GM10248 (cell line): ENCODE measurements around the gene ADCY6.

Experiments used
- CTCF ChIA-PET: fragments of 300-600 bp; sonication (Branson Sonifier 250); formaldehyde crosslinking; extraction: SDS; loops from one replicate; lab custom pipeline; 2021; ENCODE audit warnings: antibody characterized with exemption; lab: Yijun Ruan, JAX
- POLR2A ChIA-PET: fragments of 350-650 bp; sonication (Branson Sonifier 250); formaldehyde crosslinking; extraction: SDS; loops from one replicate; lab custom pipeline; 2020; ENCODE audit warnings: antibody characterized with exemption; lab: Yijun Ruan, JAX
- DNase-seq: peaks from one replicate; pipeline ENCODE4 v3.0.0; 2012; ENCODE audit errors: extremely low spot score
- CTCF ChIP-seq: IDR thresholded peaks from 2 replicates; pipeline ENCODE4 v1.5.1; 2012; ENCODE audit warnings: mild to moderate bottlenecking, low read depth; ENCODE audit errors: extremely low read depth, missing control alignments, control extremely low read depth

The ADCY6 gene

GRCh38 chr12:48823281-48823680, 34.4 kb upstream of the ADCY6 start:
- POLR2A ChIA-PET, result no interaction called here
- no peak for TF ChIP-seq CTCF
- DNase-seq, result no peak
- CTCF ChIA-PET, result interaction anchor here (1.1 to 7.6 kb wide), 4 partner anchors 7 to 174 kb away, joined by 3 to 70 read pairs (median 4); no protein-coding TSS in a partner anchor

- POLR2A ChIA-PET, result no interaction called here
- TF ChIP-seq CTCF, result no peak
- CTCF ChIA-PET, result interaction anchor here (1.4 to 7.6 kb wide), 2 partner anchors 7 to 26 kb away, joined by 5 to 70 read pairs; no protein-coding TSS in a partner anchor
- no peak for DNase-seq
Observed at GRCh38 chr12:48822711-48823110, 33.8 kb upstream of the ADCY6 start.

- POLR2A ChIA-PET, result no interaction called here
- DNase-seq, result no peak
- TF ChIP-seq CTCF, result no peak
- CTCF ChIA-PET, result interaction anchor here (1.4 kb wide), 1 partner anchor 25 kb away, joined by 5 read pairs; no protein-coding TSS in a partner anchor
Observed at GRCh38 chr12:48822139-48822538, 33.2 kb upstream of the ADCY6 start.

GRCh38 chr12:48819986-48820725, 31.3 kb upstream of the ADCY6 start:
- POLR2A ChIA-PET, result interaction anchor here (0.5 kb wide), 1 partner anchor 32 kb away, joined by 5 read pairs; the partner anchor contains the start of gene DDX23
- CTCF ChIA-PET, result interaction anchor here (0.6 to 1.4 kb wide), 11 partner anchors 8 to 168 kb away, joined by 3 to 9 read pairs (median 4); partner anchors contain the start of gene DDX23
- no peak for TF ChIP-seq CTCF
- DNase-seq, result no peak

GRCh38 chr12:48818831-48819590, 30.1 kb upstream of the ADCY6 start:
- DNase-seq, result no peak
- ChIA-PET POLR2A (no interaction called here), CTCF (interaction anchor here (0.6 to 1.4 kb wide), 13 partner anchors 9 to 169 kb away, joined by 3 to 9 read pairs (median 4); partner anchors contain the start of gene DDX23)
- TF ChIP-seq CTCF, result peak; percentile 37
